HepG2 (cell line): ENCODE results near the gene CBLN4.

Source experiments
- NFE2 ChIP-seq: sonication (generic); formaldehyde crosslinking; IDR thresholded peaks from 2 replicates; pipeline ENCODE4 v1.4.0; 2020; ENCODE audit warnings: missing genetic modification reagents
- SP4 ChIP-seq: sonication (generic); formaldehyde crosslinking; IDR thresholded peaks from 2 replicates; pipeline ENCODE4 v1.8.1; 2023; ENCODE audit warnings: mild to moderate bottlenecking, missing genetic modification reagents

DNA sequence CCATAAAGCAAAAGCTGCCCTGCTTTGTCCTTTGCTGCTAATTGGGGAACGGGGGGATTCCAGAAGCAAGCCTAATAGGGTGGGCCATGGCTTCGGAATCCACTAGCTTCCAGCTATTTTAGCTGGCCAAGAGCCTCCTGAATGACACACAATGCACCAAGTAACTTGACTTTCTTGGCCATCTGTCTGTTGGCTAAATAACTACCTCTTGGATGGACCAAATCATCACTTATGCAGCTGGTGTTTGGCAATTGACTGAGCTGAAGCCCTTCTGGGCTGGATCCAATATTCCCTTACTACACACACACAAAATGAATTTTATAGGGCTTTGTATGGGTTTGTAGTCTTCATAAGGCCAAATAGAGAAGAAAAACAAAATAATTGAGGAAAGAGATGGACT lies 8.8 kb upstream of the CBLN4 start:
- TF ChIP-seq NFE2 (CRISPR knock-in tag) (no peak), SP4 (CRISPR knock-in tag) (no peak)
